GM10847 (cell line): ENCODE results near the gene TMEM117.

Experiments used
- POLR2A ChIP-seq: IDR thresholded peaks from 2 replicates; pipeline ENCODE4 v1.6.1; 2011; ENCODE audit not compliant: insufficient read length; ENCODE audit errors: extremely low read depth

The TMEM117 gene

DNA sequence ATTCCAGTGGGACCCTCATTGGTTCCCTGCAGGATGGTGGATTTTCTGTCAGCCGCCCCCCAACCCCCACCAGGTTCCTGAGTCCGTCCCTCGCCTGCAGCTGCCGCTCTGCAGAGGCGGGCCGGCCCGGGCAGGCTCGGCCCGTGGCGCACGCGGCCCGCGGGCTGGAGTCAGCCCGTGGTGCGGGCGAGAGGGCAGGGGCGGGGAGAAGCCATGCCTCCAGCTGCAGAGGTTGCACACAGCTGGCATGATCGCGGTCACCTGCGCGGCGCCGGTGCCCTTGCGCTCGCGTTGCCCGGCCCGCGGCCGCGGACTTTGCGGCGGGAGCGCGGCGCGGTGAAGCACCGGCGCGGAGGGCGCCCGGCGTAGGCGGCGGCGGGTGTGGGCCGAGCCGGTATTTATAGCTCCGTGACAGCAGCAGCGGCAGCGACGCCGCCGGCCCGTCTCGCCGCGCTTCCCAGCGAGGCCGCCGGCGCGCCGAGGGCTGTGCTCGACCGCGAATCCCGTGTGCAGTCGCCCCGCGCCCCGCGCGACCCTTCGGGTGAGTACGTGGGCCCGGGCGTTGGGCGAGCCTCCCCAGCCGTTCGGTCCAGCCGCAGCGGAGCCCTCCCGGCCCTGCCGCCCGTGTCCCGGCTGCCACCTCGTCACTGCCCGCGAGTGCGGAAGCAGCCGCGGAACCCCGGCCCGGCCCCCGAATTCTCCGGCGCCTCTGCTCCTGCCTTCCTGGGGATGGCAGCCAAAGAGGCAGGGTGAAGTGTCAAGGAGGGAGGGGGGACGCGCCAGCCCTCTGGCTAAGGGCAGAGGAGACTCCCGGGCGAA is at the start of gene TMEM117:
Gene TMEM117, plus strand, starts transcription at position 426 of the 819 bp plus-strand sequence.
- peak; percentile 40 for TF ChIP-seq POLR2A

DNA sequence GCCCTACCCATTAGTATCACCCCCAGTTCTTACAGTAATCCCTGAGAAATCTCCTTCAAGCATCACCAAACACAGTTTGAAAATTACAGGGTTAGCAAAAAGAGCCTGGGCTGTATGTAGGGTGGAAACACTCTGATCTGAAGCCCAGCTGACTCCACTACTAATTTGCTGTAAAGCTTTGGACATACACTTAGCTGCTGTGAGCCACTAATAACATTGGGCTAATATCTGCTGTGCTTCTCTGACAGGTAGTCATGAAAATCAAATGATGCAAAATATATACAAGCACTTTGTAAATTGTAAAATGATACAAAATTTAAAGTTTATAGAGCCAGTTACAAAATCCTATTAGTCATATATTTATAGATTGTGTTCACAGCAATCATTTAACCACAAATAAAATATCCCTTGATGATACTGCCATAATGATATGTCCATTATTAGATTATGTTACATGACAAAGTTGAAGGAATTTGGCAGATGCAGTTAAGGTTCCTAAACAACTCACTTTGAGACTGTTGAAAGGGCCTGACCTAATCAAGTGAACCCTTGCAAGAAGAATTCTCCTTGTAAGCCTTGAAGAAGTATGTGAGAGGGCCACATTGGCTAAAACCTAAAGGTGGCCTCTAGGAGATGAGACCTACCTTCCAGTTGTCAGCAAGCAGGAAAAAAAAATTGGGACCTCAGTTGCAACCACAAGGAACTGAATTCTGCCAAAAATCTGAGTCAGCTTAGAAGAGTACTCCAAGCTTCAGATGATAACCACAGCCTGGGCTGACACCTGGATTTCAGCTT is 48.8 kb upstream of the TMEM117 start:
- TF ChIP-seq POLR2A: no peak

DNA sequence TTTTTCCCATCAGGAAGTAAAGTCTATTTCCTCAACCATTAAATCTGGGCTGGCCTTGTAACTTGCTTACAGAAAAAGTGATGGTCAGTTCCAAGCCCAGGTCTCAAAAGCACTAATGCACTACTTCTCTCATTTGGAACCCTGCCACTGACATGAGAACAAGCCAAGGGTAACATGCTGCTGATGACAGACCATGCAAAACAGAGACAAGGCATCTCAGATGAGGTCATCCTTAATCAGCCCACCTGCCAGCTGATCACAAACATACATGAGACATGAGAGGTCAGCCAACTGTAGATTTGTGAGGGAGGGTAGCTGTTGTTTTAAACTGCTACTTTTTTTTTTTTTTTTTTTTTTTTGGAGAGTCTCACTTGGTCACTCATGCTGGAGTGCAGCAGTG is 45.9 kb upstream of the TMEM117 start:
- TF ChIP-seq POLR2A: no peak

DNA sequence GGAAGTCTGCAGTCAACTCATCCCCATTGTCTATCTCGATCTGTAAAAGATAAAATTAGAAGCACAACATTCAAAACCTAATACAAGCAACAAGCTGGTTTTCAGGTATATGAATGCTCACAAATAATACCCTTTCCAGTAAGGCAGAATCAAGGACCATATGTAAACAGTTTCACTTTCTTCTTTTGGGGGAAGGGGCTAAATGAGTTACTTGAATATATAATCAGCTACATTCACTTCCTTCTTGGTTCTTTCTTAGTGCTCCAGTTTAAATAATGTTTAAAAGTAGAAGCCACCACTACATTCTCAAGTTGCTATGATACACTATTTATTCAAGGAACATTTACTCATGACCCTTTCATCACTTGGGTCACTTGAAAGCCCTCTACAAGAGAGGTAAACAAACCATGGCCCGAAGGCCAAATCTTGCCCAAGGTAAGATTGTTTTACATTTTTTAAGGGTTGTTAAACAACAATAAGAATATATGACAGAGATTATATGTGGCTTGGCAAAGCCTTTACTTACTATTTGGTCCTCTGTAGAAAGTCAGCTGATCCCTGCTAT is 40.1 kb upstream of the TMEM117 start:
- no peak for TF ChIP-seq POLR2A

DNA sequence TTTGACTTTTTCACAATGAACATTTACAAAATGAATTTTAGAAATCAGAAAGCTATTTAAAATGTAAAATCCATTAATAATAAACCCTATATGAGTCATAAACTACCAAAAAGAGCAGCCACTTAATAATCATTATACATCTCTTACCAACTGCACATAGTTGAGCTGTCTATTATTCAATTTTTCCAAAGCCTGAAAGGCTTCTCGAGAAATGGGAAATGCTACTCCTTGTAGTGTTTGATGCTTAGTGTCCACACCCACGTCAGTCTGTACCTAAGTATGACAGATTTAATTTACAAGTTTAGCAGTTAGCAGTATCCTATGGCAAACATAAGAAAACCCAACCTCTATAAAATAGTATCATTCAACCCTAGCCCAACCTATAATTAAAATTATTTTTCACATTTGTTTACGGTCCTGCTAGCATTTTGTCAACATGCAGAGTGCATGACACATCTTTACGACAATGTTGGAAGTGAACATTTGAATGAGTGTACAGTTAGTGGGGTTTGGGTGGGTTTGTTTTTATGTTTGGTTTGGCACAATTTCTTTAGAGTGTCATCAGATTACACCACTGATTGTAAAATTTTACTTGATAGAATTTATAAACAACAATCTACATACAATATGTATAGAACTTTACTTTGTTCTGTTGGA is 38.2 kb upstream of the TMEM117 start:
- TF ChIP-seq POLR2A: no peak

DNA sequence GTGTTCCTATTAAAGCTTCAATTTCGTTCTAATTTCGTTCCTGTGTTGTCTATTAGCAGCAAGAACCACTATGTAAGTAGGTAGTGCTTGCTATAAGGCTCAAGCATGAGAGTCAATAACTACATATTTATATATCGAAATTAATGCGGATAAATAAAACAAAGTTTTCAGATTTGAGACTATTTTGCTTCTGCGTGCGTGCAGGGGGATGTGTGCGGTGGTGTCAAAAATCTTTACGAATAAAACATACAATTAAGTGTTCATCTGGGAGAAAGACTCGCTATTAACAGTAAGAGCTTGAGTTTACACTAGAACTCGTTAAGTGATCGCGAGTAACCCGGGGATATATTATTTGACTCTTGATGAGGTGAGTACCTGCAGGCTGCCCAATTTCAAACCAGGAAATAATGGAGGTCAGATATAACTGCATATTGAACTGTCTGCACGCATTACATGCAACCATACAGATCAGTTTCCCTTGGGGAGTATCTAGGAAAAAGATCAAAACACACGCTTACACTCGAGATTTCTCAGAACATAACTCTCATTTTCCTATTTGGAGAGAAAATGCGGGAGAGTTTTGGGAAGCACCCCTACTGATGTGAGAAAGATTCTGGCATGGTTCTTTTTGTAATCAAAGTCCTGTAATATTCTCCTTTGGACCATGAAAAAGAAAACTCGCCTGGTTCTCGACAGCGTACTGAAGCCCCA is 30.6 kb upstream of the TMEM117 start:
- no peak for TF ChIP-seq POLR2A

DNA sequence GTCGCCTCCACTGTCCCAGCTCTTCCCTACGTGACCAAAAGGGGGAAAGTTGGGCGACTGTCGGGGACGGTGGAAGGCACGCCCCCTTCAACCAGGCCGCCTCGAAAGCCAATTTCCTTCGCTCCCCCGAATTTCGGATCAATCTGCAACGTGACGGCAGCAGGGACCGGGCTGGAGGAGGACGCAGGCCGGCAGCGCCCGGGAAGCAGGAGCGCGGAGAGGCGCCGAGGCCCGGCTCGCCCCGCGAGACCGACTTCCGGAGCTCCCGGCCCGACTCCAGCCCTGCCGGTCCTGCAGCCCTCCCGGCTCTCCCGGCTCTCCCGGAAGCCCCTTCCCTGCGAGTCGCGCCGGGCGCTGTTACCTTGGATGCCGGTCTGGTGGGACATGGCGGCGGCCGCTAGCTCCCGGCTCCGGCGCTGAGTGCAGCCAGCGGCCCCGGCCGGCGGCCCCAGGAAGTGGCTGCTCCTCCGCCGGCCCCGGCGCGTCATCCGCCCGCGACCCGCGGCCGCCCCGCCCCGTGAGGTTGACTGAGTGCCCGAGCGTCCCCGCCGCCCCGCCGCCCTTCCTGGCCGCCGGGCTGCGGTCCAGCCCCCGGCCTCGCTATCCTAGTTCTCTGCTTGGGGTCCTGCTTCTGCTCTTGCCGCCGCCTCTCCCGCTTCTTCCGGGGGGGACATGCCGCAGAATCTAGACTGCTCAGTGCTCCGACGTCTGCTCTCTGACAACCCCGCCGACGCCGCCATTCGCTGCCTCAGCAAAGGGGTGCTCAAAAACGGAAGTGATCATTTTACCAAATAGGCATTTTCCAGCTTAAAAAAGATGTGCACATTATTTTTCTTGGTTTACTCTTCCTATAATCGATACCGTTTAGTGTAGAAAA is 29.8 kb upstream of the TMEM117 start, which contains the start of gene TWF1:
Gene TWF1, minus strand, starts transcription at position 458 of the 877 bp plus-strand sequence. Its CDS starts 72 bp downstream, at position 386.
- peak; percentile 91 for TF ChIP-seq POLR2A

DNA sequence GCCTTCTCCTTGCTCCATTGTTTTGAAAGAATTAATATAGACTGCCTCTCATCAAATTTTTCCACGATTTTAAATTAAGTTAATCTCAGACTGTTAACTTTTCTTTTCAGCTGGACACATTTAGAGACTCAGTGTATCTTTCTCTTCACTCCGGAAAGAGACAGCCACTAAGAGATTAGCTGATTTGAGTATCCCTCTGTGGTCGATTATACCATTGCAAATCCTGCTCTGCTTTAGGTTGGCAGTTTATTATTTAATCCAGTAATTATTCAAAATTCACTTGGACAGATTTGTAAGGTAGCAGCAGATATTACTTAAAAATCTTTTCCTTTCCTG is 29.2 kb upstream of the TMEM117 start:
- TF ChIP-seq POLR2A: no peak

DNA sequence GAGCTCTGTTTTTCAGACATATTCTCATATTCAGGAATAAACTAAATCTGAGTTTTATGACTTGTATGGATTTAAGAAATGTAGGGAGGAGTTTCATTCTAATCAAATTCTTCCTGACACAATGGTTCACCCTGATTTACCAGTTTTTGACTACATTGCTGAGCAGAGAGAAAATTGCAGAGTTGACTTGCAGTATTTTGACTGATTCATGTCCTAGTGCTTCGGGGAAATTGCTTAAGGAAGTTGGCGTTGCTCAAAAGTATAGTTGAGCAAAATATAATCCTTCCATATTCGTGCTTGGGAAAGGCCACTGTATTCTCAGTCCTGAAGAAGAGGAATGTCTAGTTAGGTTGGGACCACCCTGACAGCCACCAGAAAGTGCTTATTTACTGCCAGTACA is 28.5 kb upstream of the TMEM117 start:
- no peak for TF ChIP-seq POLR2A

DNA sequence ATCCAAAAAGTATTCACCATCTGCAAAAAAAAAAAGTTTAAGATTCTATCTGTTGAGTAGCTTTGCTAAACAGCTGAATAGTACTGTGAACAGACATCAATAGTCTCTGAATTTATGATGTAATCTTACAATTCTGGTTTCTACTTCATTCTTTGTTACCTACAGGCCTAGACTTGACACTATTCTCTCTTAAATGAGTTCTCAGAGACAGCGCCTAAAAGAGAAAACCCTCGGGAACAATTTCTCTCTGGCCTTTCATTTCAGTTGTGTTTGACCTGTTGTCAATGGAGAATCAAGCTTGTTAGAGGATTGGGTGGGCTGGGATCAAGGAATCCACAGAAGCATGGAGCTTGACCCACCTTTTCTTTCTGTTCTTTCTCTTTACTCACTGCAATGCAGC is 23.8 kb upstream of the TMEM117 start:
- no peak for TF ChIP-seq POLR2A

DNA sequence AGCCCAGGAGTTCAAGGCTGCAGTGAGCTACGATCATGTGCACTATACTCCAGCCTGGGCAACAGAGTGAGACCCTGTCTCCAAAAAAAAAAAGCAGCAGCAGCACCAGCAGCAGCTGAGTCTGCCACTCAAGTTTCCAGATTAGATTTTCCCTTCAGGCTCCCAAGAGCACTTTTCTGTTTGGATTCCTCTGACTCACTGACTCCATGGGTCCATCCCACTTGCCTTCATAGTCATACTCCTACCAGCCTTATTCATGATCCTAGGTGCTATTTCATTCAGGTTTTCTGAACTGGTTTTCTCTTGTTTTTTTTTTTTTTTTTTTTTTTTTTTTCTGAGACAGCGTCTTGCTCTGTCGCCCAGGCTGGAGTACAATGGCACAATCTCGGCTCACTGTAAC is 23.0 kb upstream of the TMEM117 start:
- TF ChIP-seq POLR2A: no peak

DNA sequence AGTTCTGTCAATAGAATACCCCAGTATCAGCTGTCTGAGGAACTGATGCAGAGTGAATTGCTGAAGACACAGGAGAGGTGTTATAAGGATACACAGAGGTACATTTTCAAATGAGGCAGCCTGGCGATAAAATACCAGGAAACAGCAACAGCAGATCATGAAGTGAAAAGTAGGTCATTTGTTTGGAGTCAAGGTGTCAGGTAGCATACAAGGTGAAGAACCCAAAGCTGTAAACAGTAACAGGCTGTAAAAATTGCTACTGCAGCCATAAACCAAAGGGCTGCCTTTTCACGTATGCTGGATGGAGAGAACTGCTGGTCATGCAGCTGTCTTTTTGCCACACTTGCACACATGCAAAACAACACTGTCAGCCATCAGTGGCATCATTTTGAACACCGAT is 20.5 kb upstream of the TMEM117 start:
- no peak for TF ChIP-seq POLR2A

DNA sequence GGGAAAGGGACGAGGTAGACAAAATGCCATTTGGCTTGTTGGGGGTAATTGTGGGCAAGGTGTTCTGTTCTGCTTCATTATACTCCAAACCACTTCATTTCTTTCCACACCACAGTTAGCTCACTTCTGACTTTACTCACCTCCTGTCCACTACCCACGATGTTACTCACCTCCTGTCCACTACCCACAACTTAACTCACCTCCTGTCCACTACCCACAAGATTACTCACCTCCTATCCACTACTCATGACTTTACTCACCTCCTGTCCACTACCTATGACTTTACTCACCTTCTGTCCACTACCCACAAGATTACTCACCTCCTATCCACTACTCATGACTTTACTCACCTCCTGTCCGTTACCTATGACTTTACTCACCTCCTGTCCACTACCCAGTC is 19.7 kb upstream of the TMEM117 start:
- no peak for TF ChIP-seq POLR2A

DNA sequence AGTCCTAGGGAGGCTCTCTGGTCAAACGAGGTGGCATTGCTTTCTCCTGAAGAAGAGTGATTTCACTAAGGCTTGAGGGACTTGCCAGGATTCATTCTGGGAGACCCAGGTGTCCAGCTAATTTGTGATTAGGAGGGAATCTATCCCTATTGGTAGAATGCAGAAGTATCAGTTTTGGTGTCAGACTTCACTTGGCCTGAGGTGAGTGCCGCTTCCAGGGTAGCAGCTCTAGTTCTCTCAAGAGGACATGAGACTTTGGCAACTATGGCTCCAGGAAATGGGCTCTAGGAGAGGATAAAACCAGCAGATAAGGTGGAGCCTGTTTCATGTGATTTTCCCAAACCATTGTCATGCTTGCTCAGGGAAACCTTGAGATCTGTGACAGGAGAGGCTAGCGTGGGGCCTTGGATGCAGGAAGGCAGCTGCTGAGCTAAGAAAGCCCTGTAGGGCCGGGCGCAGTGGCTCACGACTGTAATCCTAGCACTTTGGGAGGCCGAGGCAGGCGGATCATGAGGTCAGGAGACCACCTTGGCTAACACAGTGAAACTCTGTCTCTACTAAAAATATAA is 11.6 kb upstream of the TMEM117 start:
- no peak for TF ChIP-seq POLR2A
